ENCODE measurements around the gene XPO1.
A peak's percentile ranks its signal among the peaks of the same experiment; 100 is the strongest.
"Not testable (repeated sequence)": the region's sequence is repeated elsewhere in the genome, so short reads cannot be mapped to it uniquely, and the experiment has no call there.

XPO1 gene

GRCh38 chr2:61465045-61465444 is 73.1 kb downstream of the XPO1 start:
- DNase-seq, result no peak

GRCh38 chr2:61463769-61464475 is 74.2 kb downstream of the XPO1 start:
- peak; percentile 9 for DNase-seq

- DNase-seq, result no peak
Observed at GRCh38 chr2:61461404-61461803, 76.8 kb downstream of the XPO1 start.

GRCh38 chr2:61460163-61460562 is 78.0 kb downstream of the XPO1 start:
- DNase-seq, result peak; percentile 82

- no peak for DNase-seq
Observed at GRCh38 chr2:61456746-61457420, 81.3 kb downstream of the XPO1 start.

- DNase-seq, result no peak
Observed at GRCh38 chr2:61456070-61456745, 81.9 kb downstream of the XPO1 start.

- not testable (repeated sequence) for DNase-seq
Observed at GRCh38 chr2:61454972-61455371, 83.2 kb downstream of the XPO1 start.

- no peak for DNase-seq
Observed at GRCh38 chr2:61454383-61454782, 83.8 kb downstream of the XPO1 start.

- no peak for DNase-seq
Observed at GRCh38 chr2:61452392-61452791, 85.8 kb downstream of the XPO1 start.

GRCh38 chr2:61451178-61451577 is 87.0 kb downstream of the XPO1 start:
- DNase-seq, result no peak

GRCh38 chr2:61450144-61450543 is 88.0 kb downstream of the XPO1 start:
- DNase-seq, result no peak

- DNase-seq, result no peak
Observed at GRCh38 chr2:61448229-61448628, 89.9 kb downstream of the XPO1 start.

- not testable (repeated sequence) for DNase-seq
Observed at GRCh38 chr2:61446971-61447370, 91.2 kb downstream of the XPO1 start.

- DNase-seq, result no peak
Observed at GRCh38 chr2:61443342-61444041, 94.7 kb downstream of the XPO1 start.

- no peak for DNase-seq
Observed at GRCh38 chr2:61439241-61440002, 98.7 kb downstream of the XPO1 start.

GRCh38 chr2:61438670-61439069 is 99.5 kb downstream of the XPO1 start:
- no peak for DNase-seq

GRCh38 chr2:61437170-61437569 is 101.0 kb downstream of the XPO1 start:
- no peak for DNase-seq

- DNase-seq, result no peak
Observed at GRCh38 chr2:61436092-61436491, 102.1 kb downstream of the XPO1 start.

GRCh38 chr2:61435291-61435690 is 102.9 kb downstream of the XPO1 start:
- no peak for DNase-seq

GRCh38 chr2:61434314-61434713 is 103.8 kb downstream of the XPO1 start:
- DNase-seq, result no peak

- no peak for DNase-seq
Observed at GRCh38 chr2:61433606-61434005, 104.5 kb downstream of the XPO1 start.

GRCh38 chr2:61432990-61433389 is 105.2 kb downstream of the XPO1 start:
- DNase-seq, result no peak
